H54 (cell line): Measurements from ENCODE around the gene SLC6A16.

Experiments used
- DNase-seq: peaks from one replicate; pipeline ENCODE4 v3.0.0; 2011; ENCODE audit warnings: low spot score, mixed read lengths; ENCODE audit not compliant: insufficient read length
- FAIRE-seq: peaks from 3 replicates; lab custom pipeline; 2011; peaks lifted over from hg19 to GRCh38; lab: Jason Lieb, UNC
- POLR2A ChIP-seq: IDR thresholded peaks from 2 replicates; pipeline ENCODE4 v1.6.1; 2011; ENCODE audit warnings: low read depth, mild to moderate bottlenecking, low read length

Gene SLC6A16

DNA sequence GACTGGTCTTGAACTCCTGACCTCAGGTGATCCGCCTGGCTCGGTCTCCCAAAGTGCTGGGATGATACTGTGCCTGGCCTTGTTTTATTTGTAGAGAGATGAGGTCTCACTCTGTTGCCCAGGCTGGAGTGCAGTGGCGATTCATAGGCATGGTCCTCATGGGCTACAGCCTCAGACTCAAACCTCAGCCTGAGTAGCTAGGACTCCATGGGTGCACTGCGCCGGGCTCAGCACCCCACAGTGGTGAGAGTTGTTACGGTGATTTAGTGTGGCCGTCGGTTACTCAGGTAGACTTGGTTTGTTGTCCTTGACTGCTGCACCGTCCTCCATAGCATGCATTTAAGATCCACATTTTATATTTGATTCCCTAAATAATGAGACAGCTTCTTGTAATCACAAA, 80.7 kb downstream of the SLC6A16 start:
- no peak for TF ChIP-seq POLR2A
- DNase-seq: no peak
- FAIRE-seq: no peak

GRCh38 chr19:49243726-49244125, 81.3 kb downstream of the SLC6A16 start:
- TF ChIP-seq POLR2A: no peak
- FAIRE-seq: no peak
- no peak for DNase-seq

DNA sequence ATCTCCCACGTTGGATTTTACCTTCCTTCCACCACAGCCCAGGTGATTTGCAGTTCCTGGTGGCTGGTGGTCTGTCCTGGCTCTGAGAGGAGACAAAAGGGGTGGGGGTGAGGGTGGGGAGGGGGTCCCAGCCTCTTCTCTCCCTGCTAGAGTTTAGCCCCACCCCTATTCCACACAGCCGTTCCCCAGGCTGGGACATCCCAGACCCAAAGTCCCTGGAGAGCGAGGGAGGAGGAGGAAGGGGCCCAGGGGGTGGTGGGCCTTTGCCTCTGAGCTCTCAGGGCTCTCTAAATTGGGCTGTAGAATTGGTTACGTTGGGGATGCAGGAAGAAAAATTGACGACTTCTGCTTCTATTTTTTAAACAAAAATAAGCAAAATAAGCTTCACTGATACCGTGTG, 81.9 kb downstream of the SLC6A16 start:
- no peak for FAIRE-seq
- no peak for DNase-seq
- no peak for TF ChIP-seq POLR2A

DNA sequence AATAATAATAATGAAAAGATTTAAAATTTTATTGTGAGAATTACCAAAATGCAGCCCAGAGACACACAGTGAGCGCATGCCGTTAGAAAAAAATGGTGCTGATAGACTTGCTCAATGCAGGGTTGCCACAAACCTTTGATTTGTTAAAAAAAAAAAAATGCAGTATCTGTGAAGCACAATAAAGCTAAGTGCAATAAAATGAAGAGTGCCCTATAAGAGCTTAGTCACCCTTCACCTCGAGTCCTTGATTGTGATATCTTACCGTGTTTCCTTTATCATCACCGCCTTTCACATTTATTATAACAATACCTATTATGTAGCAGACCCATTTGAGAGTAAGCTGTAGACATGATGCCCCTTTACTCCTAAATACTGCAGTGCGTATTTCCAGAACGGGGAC, 83.2 kb downstream of the SLC6A16 start:
- DNase-seq (no peak), FAIRE-seq (no peak)
- TF ChIP-seq POLR2A: no peak
